Measurements from ENCODE around the gene PRR35. TPM values are rescaled to one million over a fixed set of nuclear protein-coding genes. Genes with fewer than 3 reads are reported as not detected.

PRR35 gene
- total and polyA plus RNA-seq, 2 donors (not counting 3 experiments of a cell fraction or from before 2014, with no cell fraction given) = not detected

DNA sequence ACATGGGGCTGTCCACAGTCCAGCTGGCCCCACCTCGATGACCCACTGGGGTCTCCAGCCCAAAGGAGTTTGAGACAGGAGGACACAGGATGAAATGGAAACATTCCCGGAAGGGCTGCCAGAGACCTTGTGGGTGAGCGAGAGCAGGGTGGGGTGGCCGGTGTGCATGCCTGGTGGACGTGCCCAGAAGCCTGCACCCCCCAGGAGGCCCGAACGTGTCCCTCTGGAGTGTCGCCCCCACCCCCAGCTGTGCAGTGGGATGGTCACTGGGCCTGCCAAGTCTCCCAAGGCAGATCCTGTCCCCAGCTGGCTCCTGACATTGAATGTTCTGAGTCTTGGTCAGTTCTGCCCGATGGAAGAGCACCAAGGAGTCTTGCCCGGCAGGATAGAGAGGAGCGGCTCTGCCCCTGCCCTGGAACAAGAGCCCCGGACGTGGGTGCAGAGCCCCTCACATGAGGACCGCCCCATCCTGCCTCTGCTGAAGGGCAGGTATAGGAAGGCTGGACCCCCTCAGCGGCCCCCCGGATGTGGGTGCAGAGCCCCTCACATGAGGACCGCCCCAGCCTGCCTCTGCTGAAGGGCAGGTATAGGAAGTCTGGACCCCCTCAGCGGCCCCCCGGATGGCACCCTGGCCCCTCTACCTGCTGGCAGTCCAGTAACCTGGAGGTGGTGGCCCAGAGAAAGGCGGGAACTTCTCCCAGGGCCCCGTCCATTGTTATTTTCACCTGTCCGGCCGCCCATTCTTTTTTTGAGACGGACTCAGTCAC lies 35.7 kb upstream of the PRR35 start:
- POLR2A ChIA-PET = no interaction called here
- Histone ChIP-seq H3K9ac (replicated peaks; ENCODE audit: extremely low read depth, insufficient read depth, low read length) (no peak overlapping the region), H4K20me1 (replicated peaks; ENCODE audit: control insufficient read depth, extremely low read depth, insufficient read depth, low read length) (no peaks in the 10 kb centered on the region), H2AFZ (ENCODE audit: low read depth, low read length) (no peak overlapping the region), H3K27ac (ENCODE audit: insufficient read depth, low read depth, low read length) (no peak overlapping the region), H3K36me3 (ENCODE audit: control insufficient read depth in 2 of 2, extremely low read depth in 1 of 2, insufficient read depth in 2 of 2, low read length in 2 of 2) (peaks cover 0 to 10% of the 10 kb centered on the region in 2 experiments), H3K4me2 (ENCODE audit: insufficient read depth, low read length) (no peak overlapping the region), H3K79me2 (ENCODE audit: control insufficient read depth, insufficient read depth, low read length) (peaks cover 27% of the 10 kb centered on the region), H3K9me3 (replicated peaks; ENCODE audit: control insufficient read depth, insufficient read depth, low read length) (no peaks in the 10 kb centered on the region), H3K4me1 (ENCODE audit: control insufficient read depth, extremely low read depth, insufficient read depth, low read length) (peaks cover 29% of the 10 kb centered on the region), H3K27me3 (ENCODE audit: control insufficient read depth in 2 of 2, insufficient read depth in 2 of 2, low read length in 2 of 2) (no peaks in the 10 kb centered on the region), H3K9me1 (replicated peaks; ENCODE audit: control insufficient read depth, extremely low read depth, insufficient read depth, low read length) (no peaks in the 10 kb centered on the region), H3K4me3 (replicated peaks in 1 of 3; ENCODE audit: insufficient read depth in 1 of 3, low read depth in 1 of 3, low read length in 3 of 3) (no peak overlapping the region)
- no TSS peak for BruUV-seq (replicated peaks)
- FAIRE-seq (no peak), DNase-seq (ENCODE audit: low read depth, low spot score) (no peak)
- TF ChIP-seq JUN (IDR thresholded peaks at IDR 0.05; ENCODE audit: borderline replicate concordance, insufficient read depth, insufficient read length, low read depth) (no peak), POLR2A (IDR thresholded peaks at IDR 0.05; ENCODE audit: low read depth, low read length) (peak; percentile 25)
- intact Hi-C loops (cut with micrococcal nuclease) (loop anchor here (5.0 kb wide), 1 partner anchor 43 kb away; the partner anchor contains the start of genes NHLRC4 and PIGQ), dilution Hi-C loops (cut with MboI; ENCODE audit: extremely low pct_ligation_motif_present, low sequenced_read_pairs) (no loop called here)
- CTCF ChIA-PET = no interaction called here

GRCh38 chr16:525123-525519 lies 35.1 kb upstream of the PRR35 start:
- ChIA-PET CTCF (no interaction called here), POLR2A (no interaction called here)
- H2AFZ ChIP-seq (ENCODE audit: low read depth, low read length) = no peak overlapping the region
- H3K4me1 ChIP-seq (ENCODE audit: control insufficient read depth, extremely low read depth, insufficient read depth, low read length) = peaks cover 35% of the 10 kb centered on the region
- BruUV-seq (replicated peaks) = no TSS peak
- dilution Hi-C loops (cut with MboI; ENCODE audit: extremely low pct_ligation_motif_present, low sequenced_read_pairs) (no loop called here), intact Hi-C loops (cut with micrococcal nuclease) (loop anchor here (5.0 kb wide), 1 partner anchor 42 kb away; the partner anchor contains the start of genes NHLRC4 and PIGQ)
- DNase-seq (ENCODE audit: low read depth, low spot score) (no peak), FAIRE-seq (no peak)
- no peaks in the 10 kb centered on the region for H4K20me1 ChIP-seq (replicated peaks; ENCODE audit: control insufficient read depth, extremely low read depth, insufficient read depth, low read length)
- H3K9me1 ChIP-seq (replicated peaks; ENCODE audit: control insufficient read depth, extremely low read depth, insufficient read depth, low read length) = no peaks in the 10 kb centered on the region
- H3K9me3 ChIP-seq (replicated peaks; ENCODE audit: control insufficient read depth, insufficient read depth, low read length) = no peaks in the 10 kb centered on the region
- H3K27ac ChIP-seq (ENCODE audit: insufficient read depth, low read depth, low read length) = peak overlapping the region; percentile 90
- H3K4me3 ChIP-seq (replicated peaks in 1 of 3; ENCODE audit: insufficient read depth in 1 of 3, low read depth in 1 of 3, low read length in 3 of 3) = no peak overlapping the region
- H3K9ac ChIP-seq (replicated peaks; ENCODE audit: extremely low read depth, insufficient read depth, low read length) = no peak overlapping the region
- peaks cover 0 to 8% of the 10 kb centered on the region in 2 experiments for H3K36me3 ChIP-seq (ENCODE audit: control insufficient read depth in 2 of 2, extremely low read depth in 1 of 2, insufficient read depth in 2 of 2, low read length in 2 of 2)
- H3K27me3 ChIP-seq (ENCODE audit: control insufficient read depth in 2 of 2, insufficient read depth in 2 of 2, low read length in 2 of 2) = no peaks in the 10 kb centered on the region
- H3K4me2 ChIP-seq (ENCODE audit: insufficient read depth, low read length) = no peak overlapping the region
- TF ChIP-seq JUN (IDR thresholded peaks at IDR 0.05; ENCODE audit: borderline replicate concordance, insufficient read depth, insufficient read length, low read depth) = no peak
- TF ChIP-seq FOS (IDR thresholded peaks at IDR 0.05; ENCODE audit: borderline replicate concordance, insufficient read depth, low read length) = no peak
- no peak for TF ChIP-seq GATA2 (IDR thresholded peaks at IDR 0.05; ENCODE audit: insufficient read depth, insufficient read length, low read depth, low read length)
- no peak for TF ChIP-seq POLR2AphosphoS5 (IDR thresholded peaks at IDR 0.05; ENCODE audit: insufficient read depth, low read depth, low read length)
- TF ChIP-seq POLR2A (IDR thresholded peaks at IDR 0.05; ENCODE audit: low read depth, low read length) = no peak
- TF ChIP-seq CTCF (IDR thresholded peaks at IDR 0.05; ENCODE audit: extremely low read depth in 1 of 2, insufficient read depth in 1 of 2, low read depth in 1 of 2, low read length in 2 of 2) = no peak
- TF ChIP-seq EZH2 (IDR thresholded peaks at IDR 0.05; ENCODE audit: borderline replicate concordance, low read depth, low read length, severe bottlenecking) = no peak
- peaks cover 33% of the 10 kb centered on the region for H3K79me2 ChIP-seq (ENCODE audit: control insufficient read depth, insufficient read depth, low read length)

All from endothelial cell of umbilical vein (primary cell).